H1 (cell line): ENCODE results near the gene SLC35E1. TPM values are rescaled to one million over a fixed set of nuclear protein-coding genes. Genes with fewer than 3 reads are reported as not detected.

Source experiments
- CTCF ChIP-seq, 3 experiments: IDR thresholded peaks; 1 replicate in 2 of 3; 2 replicates in 1 of 3; pipeline versions ENCODE4 v1.5.1 to v1.6.1; 2011; ENCODE audit warnings: low read length in 3 of 3, mild to moderate bottlenecking in 3 of 3, inconsistent platforms in 2 of 3, low read depth in 1 of 3, moderate library complexity in 1 of 3; ENCODE audit not compliant: insufficient read depth in 1 of 3; ENCODE audit errors: control extremely low read depth in 1 of 3
- EP300 ChIP-seq, 2 experiments: IDR thresholded peaks; 1 replicate in 1 of 2; 2 replicates in 1 of 2; pipeline ENCODE4 v1.6.1; 2011 to 2012; ENCODE audit warnings: low read depth in 2 of 2, low read length in 2 of 2, mild to moderate bottlenecking in 2 of 2, borderline replicate concordance in 1 of 2, inconsistent platforms in 1 of 2, moderate library complexity in 1 of 2
- GTF2F1 ChIP-seq: IDR thresholded peaks from 2 replicates; pipeline ENCODE4 v1.6.1; 2012; ENCODE audit warnings: low read depth, low read length, improper control_type of control experiment, borderline replicate concordance
- JUND ChIP-seq: IDR thresholded peaks from 2 replicates; pipeline ENCODE4 v1.6.1; 2011; ENCODE audit warnings: mild to moderate bottlenecking, improper control_type of control experiment, low read length
- NANOG ChIP-seq: IDR thresholded peaks from 2 replicates; pipeline ENCODE4 v1.6.1; 2011; ENCODE audit warnings: low read length, low read depth, mild to moderate bottlenecking, inconsistent platforms; ENCODE audit not compliant: insufficient read depth, poor library complexity, severe bottlenecking
- SIRT6 ChIP-seq: IDR thresholded peaks from one replicate; pipeline ENCODE4 v1.7.1; 2012; ENCODE audit warnings: low read length, inconsistent platforms
- polyA plus RNA-seq, 7 experiments: library from polyadenylated mRNA; depleted of rRNA in 3 of 7; stranded (reverse) in 5 of 7; unstranded in 2 of 7; fragments of >200 nt in 5 of 7; fragments of 200-250 nt in 2 of 7; gene quantifications; 1 replicate in 5 of 7; 2 replicates in 1 of 7; 4 replicates in 1 of 7; pipeline versions ENCODE4 v1.2.1 to v1.2.3, GENCODE V29; 2011 to 2013; ENCODE audit warnings: missing spikeins in 2 of 7, mixed read lengths in 2 of 7
- total RNA-seq: library from RNA; stranded (reverse); fragmentation: NEBNext Ultra II Directional; extraction: Animal tissue kit (Norgen Biotek cat#: 25700); gene quantifications from 2 replicates; pipeline ENCODE4 v1.2.1, GENCODE V29; 2021

SLC35E1 gene
- total and polyA plus RNA-seq, 2 of the 8 experiments (the other 6 are each of a cell fraction or from before 2014, with no cell fraction given) = 26.0 to 31.9 TPM

- TF ChIP-seq CTCF (IDR thresholded peaks at IDR 0.05; ENCODE audit: control extremely low read depth in 1 of 3, insufficient read depth in 1 of 3, low read depth in 1 of 3, low read length in 3 of 3) = no peak
- no peak for TF ChIP-seq GTF2F1
- TF ChIP-seq JUND = no peak
- no peak for TF ChIP-seq NANOG
- no peak for TF ChIP-seq SIRT6
- no peak for TF ChIP-seq EP300 (IDR thresholded peaks at IDR 0.05; ENCODE audit: borderline replicate concordance in 1 of 2, low read depth in 2 of 2, low read length in 2 of 2)
Measured at GRCh38 chr19:16585094-16585801, 13.0 kb upstream of the SLC35E1 start (continued).
